Uterus (tissue), 4 donors: ENCODE data around the gene EPHA6. TPM values are rescaled to one million over a fixed set of nuclear protein-coding genes. Genes with fewer than 3 reads are reported as not detected.

Experiments used
- DNase-seq, 2 donors: peaks; one replicate each; pipeline ENCODE4 v3.0.0-alpha.2; 2019 to 2020
- H3K27ac ChIP-seq, 2 donors: fragments of 200-600 bp; sonication (generic); 1 replicate in 1 of 2; 2 replicates in 1 of 2; pipeline ENCODE4 v1.5.1; 2016 to 2018
- H3K27me3 ChIP-seq, 2 donors: fragments of 200-600 bp; sonication (generic); one replicate each; pipeline ENCODE4 v1.5.1; 2018 to 2019; ENCODE audit warnings: control low read depth in 1 of 2
- H3K36me3 ChIP-seq, 2 donors: fragments of 200-600 bp; sonication (generic); one replicate each; pipeline ENCODE4 v1.5.1; 2019; ENCODE audit warnings: control low read depth in 1 of 2
- H3K4me1 ChIP-seq, 2 donors: fragments of 200-600 bp; sonication (generic); one replicate each; pipeline ENCODE4 v1.5.1; 2018 to 2019; ENCODE audit warnings: control low read depth in 1 of 2
- H3K4me3 ChIP-seq, 2 donors: fragments of 200-600 bp; sonication (generic); 1 replicate in 1 of 2; 2 replicates in 1 of 2; pipeline ENCODE4 v1.5.1; 2018 to 2019; ENCODE audit warnings: mild to moderate bottlenecking in 1 of 2
- H3K9me3 ChIP-seq, 2 donors: fragments of 200-600 bp; sonication (generic); one replicate each; pipeline ENCODE4 v1.5.1; 2019; ENCODE audit warnings: control low read depth in 1 of 2
- POLR2A ChIP-seq, 2 donors: fragments of 450-650 bp; IDR thresholded peaks; one replicate each; pipeline ENCODE4 v1.6.1; 2016; ENCODE audit warnings: antibody characterized with exemption in 2 of 2, mild to moderate bottlenecking in 1 of 2, moderate library complexity in 1 of 2
- intact Hi-C: fragments of 100-400 bp; cut with DNase I; formaldehyde crosslinking; loops from one replicate; pipeline ENCODE4 v1.15.1; 2023; ENCODE audit warnings: low total_unique reads
- total RNA-seq, 4 donors: library from RNA; depleted of rRNA in 3 of 4; stranded (reverse); fragments of >200 nt in 3 of 4; gene quantifications; one replicate each; pipeline versions ENCODE4 v1.1.0 to v1.2.4, GENCODE V29; 2014 to 2023
- TF ChIP-seq, protein P1 (sequence below), 4 experiments: fragments of 200-600 bp in 2 of 4; fragments of 450-650 bp in 2 of 4; sonication (generic) in 2 of 4; IDR thresholded peaks; one replicate each; pipeline ENCODE4 v1.5.1; 2016 to 2019; ENCODE audit warnings: antibody characterized with exemption in 4 of 4, mild to moderate bottlenecking in 2 of 4, moderate library complexity in 1 of 4
- donor health status: DM: yes; HTN: yes; CAD: no.

The EPHA6 gene
- total RNA-seq, 4 donors from 2014 or later, result 0.29 to 7.3 (median 2.5) TPM

DNA sequence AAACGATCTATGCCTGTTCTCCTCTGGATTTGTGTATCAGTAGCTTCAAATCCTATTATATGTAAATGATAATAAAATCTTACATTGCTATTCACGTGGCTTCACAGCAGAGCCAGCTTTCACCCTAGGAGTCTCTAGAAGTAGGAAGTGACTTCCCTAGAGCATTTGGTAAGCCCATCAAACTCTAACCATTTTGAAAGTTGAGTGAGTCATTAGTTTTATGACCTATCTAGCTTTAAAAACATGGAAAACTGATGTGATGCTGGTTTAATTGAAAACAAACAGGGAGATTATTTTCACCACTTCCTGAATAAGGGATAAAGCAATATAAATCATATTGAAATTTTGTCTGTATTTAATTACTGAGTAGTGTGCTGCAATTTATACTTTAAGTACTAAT, 275.2 kb downstream of the EPHA6 start:
- H3K4me3 ChIP-seq, result no peak overlapping the region
- no peaks in the 10 kb centered on the region for H3K27me3 ChIP-seq
- no peak for TF ChIP-seq POLR2A (IDR thresholded peaks at IDR 0.05)
- TF ChIP-seq, protein P1, sequence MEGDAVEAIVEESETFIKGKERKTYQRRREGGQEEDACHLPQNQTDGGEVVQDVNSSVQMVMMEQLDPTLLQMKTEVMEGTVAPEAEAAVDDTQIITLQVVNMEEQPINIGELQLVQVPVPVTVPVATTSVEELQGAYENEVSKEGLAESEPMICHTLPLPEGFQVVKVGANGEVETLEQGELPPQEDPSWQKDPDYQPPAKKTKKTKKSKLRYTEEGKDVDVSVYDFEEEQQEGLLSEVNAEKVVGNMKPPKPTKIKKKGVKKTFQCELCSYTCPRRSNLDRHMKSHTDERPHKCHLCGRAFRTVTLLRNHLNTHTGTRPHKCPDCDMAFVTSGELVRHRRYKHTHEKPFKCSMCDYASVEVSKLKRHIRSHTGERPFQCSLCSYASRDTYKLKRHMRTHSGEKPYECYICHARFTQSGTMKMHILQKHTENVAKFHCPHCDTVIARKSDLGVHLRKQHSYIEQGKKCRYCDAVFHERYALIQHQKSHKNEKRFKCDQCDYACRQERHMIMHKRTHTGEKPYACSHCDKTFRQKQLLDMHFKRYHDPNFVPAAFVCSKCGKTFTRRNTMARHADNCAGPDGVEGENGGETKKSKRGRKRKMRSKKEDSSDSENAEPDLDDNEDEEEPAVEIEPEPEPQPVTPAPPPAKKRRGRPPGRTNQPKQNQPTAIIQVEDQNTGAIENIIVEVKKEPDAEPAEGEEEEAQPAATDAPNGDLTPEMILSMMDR (IDR thresholded peaks at IDR 0.05), result no peak
- DNase-seq, result no peak
- peaks cover 0 to 2% of the 10 kb centered on the region in 2 donors for H3K36me3 ChIP-seq
- no peak overlapping the region for H3K27ac ChIP-seq
- intact Hi-C loops, result no loop called here
- no peaks in the 10 kb centered on the region for H3K9me3 ChIP-seq
- no peaks in the 10 kb centered on the region for H3K4me1 ChIP-seq

DNA sequence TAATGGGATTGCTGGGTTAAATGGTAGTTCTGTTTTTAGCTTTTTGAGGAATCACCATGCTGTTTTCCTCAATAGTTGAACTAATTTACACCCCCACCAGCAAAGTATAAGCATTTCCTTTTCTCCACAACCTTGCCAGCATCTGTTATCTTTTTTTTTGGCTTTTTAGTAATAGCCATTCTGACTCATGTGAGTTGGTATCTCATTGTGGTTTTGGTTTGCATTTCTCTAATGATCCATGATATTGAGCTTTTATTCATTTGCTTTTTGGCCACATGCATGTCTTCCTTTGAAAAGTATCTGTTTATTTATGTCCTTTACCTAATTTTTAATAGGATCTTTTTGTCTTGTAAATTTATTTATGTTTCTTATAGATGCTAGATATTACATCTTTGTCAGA, 288.2 kb downstream of the EPHA6 start:
- Histone ChIP-seq H3K9me3 (no peaks in the 10 kb centered on the region), H3K36me3 (no peaks in the 10 kb centered on the region), H3K27ac (no peak overlapping the region), H3K27me3 (no peaks in the 10 kb centered on the region), H3K4me1 (no peaks in the 10 kb centered on the region), H3K4me3 (no peak overlapping the region)
- DNase-seq, result no peak
- TF ChIP-seq, protein P1 (IDR thresholded peaks at IDR 0.05), result no peak
- TF ChIP-seq POLR2A (IDR thresholded peaks at IDR 0.05), result no peak
- intact Hi-C loops, result no loop called here

DNA sequence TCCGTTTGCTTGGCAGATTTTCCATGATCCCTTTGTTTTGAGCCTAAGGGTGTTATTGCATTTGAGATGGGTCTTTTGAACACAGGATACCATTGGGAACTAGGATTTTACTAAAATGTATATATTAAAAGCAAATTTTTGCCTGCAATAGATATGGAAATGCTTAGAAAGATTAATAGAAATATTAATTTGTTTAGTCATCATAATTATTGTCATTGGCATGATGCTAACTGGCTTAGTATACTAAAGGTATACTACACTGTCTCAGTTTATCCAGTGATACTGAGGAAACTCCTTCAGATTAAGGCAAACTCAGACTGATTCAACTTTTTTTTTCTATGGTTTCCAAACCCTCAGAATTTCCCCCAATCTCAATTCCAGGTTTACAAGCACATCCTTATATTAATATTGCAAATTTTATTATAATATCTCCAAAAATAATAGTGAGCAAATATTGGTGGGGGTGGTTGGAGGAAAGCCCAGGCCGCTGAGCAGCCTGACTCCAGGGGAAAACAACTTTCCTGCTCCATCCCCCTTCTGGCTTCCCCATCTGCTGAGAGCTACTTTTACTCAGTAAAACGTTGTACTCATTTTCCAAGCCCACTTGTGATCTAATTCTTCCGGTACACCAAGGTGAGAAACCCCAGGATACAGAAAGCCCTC, 291.7 kb downstream of the EPHA6 start:
- Histone ChIP-seq H3K36me3 (no peaks in the 10 kb centered on the region), H3K4me3 (no peak overlapping the region), H3K4me1 (no peaks in the 10 kb centered on the region), H3K27me3 (no peaks in the 10 kb centered on the region), H3K27ac (no peak overlapping the region), H3K9me3 (no peaks in the 10 kb centered on the region)
- intact Hi-C loops, result no loop called here
- no peak for DNase-seq
- TF ChIP-seq POLR2A (IDR thresholded peaks at IDR 0.05), result no peak
- TF ChIP-seq, protein P1 (IDR thresholded peaks at IDR 0.05), result no peak

DNA sequence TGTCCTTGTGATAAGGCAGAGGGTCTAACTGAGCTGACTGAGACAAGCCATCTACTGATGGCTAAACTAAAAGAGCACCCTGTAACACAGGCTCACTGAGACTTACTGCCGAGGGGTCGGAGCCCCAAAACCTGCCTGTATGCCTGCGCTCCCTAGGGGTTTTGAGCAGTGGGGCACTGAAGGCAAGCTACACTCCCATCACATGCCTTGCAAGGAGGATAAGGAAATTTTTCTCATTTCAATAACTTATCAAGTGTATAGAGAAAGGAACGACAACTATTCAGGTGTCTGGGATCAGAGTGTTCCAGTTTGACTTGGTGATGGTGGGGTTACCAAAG, 292.2 kb downstream of the EPHA6 start:
- TF ChIP-seq, protein P1 (IDR thresholded peaks at IDR 0.05), result no peak
- no peak for TF ChIP-seq POLR2A (IDR thresholded peaks at IDR 0.05)
- Histone ChIP-seq H3K27me3 (no peaks in the 10 kb centered on the region), H3K27ac (no peak overlapping the region), H3K4me3 (no peak overlapping the region), H3K4me1 (no peaks in the 10 kb centered on the region), H3K9me3 (no peaks in the 10 kb centered on the region), H3K36me3 (no peaks in the 10 kb centered on the region)
- intact Hi-C loops, result no loop called here
- DNase-seq, result no peak

DNA sequence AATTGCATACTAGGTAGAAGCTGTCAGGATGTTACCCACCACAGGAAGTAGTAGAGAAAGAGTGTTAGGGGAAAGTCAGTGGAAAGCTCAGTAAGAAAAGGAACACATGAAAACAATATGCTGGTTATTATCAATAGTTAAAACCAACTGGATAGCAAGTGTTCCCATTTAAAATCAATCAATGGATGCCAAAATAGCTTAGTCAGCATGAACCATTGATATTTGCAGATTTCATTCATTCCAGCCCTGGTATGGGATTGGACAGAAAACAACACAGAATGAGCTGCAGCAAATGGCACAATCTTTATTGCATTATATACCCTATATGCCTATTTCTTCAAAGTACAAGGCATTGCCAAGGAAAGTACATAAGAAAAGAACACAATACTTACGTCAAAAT, 293.7 kb downstream of the EPHA6 start:
- no peaks in the 10 kb centered on the region for H3K4me1 ChIP-seq
- H3K27me3 ChIP-seq, result no peaks in the 10 kb centered on the region
- intact Hi-C loops, result no loop called here
- no peaks in the 10 kb centered on the region for H3K9me3 ChIP-seq
- H3K36me3 ChIP-seq, result no peaks in the 10 kb centered on the region
- no peak overlapping the region for H3K4me3 ChIP-seq
- DNase-seq, result no peak
- TF ChIP-seq POLR2A (IDR thresholded peaks at IDR 0.05), result no peak
- TF ChIP-seq, protein P1 (IDR thresholded peaks at IDR 0.05), result no peak
- H3K27ac ChIP-seq, result no peak overlapping the region
